NCI-H510A (cell line): ENCODE data around the gene C1orf21.

Source experiments
- DNase-seq: peaks from one replicate; lab custom pipeline; 2025; lab: John Stamatoyannopoulos, UW

C1orf21 gene

DNA sequence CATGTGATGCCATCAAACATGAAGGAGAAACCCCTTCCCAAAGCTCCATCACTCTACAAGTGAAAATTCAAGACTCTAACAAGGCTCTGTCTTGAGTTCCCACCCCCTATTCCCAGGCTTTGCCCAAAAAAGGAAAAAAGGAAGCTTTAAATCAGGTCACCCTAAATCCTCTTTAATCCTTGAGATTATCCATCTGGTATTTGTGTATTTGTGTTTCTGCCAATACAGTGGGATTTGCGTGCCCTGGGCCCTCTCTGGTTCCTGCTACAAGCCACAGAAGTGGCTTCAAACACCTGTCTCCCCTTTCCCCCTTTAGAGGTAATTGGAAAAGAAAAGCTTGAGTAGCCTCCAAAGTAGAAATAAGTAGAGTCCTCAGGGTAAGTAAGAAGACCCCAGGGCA, 247.5 kb downstream of the C1orf21 start:
- DNase-seq = no peak

DNA sequence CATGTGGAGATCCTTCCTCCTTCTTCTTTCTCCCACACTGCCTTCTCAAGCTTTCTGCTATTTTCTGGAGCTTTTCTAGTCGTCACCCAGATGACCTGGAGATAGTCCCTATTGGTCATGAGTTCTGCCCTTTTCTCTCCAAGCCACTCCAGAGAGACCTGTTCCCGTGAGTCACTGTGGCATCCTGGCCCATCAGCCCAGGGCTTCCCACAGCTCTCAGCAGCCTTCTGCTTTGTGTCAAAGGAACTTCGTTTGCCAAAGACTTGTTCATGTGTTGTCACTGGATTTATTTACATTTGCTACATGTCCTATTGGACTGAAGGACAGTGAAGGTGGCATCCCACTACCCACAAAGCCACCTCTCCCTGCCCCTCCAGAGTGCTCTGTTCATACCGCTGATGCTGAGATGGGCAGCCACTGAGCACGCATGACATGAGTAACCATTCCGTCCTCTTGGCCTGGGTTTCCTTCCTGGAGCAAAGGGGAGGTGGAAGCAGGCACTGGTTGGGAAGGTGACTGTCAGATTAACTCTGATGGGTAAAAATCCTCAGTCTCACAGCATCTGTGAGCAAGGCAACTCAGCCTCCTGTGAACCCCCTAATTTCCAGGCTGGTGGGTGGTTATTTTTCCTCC, 248.6 kb downstream of the C1orf21 start:
- no peak for DNase-seq

DNA sequence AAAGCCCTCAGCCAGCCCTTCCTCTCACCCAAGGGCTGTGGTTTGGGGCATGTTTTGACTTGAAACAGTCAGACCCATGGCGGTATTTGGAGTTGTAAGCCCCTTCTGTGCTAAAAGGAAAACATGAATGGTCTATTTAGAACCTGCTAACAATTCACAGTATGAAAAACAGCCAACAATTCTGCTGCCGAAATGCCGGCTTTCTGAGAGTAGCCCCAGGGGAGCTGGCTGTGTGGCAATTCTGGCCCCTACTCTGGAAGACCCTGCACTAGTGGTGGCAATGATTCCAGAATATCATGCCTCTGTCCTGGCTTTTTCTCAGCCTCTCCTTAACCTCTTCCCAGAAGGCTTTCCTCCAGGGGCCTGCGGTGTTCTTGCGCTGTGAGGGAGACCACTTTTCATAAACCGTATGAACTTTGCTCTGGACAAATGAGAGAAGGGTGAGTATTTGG, 249.2 kb downstream of the C1orf21 start:
- DNase-seq = no peak

DNA sequence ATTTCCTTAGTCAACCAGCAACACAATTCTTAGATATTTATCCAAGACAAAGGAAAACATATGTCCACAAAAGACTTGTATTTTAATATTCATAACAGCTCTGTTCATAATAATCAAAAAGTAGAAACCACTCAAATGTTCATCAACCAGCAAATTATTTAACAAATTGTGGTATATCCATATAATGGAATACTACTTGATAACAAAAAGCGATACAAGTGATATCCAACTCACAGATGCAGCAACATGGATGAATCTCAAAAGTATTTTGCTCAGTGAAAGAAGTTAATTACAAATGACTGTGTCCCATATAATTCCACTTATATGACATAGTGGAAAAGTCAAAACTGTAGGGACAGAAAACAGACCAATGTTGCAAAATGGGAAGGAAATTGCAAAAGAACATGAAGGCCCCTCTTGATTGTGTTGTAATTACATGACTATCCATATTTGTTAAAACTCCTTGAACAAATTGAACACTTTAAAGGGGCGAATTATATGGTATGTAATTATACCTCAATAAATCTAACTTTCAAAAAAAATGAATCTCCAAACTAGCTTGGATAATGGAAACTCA, 250.9 kb downstream of the C1orf21 start:
- DNase-seq = no peak

DNA sequence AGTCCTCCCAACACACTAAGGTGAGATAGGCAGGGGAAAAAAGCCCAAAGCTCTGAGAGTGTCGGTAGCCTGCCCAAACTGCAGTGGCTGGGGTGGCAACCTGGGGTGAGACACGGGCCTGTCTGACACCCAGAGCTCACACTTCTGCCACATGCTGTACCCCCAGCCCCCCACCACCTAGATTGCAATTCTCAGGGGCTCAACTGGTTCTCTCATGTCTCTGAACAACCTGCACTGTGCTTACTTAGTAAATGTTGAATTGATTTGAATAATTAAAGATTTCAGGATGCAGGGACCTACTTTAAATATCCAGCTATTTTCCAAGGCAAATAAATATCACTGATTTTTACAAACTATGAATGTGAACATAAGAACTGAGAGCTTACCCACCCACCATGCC, 252.4 kb downstream of the C1orf21 start:
- no peak for DNase-seq

DNA sequence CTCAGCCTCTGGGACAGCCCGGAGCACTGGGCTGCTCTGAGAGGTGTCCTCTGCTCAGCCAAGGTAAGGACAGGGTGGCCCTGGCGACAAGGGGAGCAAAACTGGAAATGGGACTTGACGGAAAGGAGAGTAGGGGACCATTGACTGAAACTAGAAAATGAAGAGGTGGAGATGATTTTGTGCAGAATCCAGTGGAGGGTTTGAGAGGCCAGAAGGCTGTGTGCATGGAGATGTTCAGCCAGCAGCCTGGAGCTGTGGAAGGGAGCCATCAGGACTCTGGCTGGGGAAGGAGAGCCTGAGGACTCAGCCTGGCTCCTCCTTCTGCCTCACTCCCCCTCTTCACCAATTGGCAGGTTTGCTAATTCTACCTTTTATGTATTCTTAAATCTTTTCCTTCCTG, 253.7 kb downstream of the C1orf21 start:
- no peak for DNase-seq

DNA sequence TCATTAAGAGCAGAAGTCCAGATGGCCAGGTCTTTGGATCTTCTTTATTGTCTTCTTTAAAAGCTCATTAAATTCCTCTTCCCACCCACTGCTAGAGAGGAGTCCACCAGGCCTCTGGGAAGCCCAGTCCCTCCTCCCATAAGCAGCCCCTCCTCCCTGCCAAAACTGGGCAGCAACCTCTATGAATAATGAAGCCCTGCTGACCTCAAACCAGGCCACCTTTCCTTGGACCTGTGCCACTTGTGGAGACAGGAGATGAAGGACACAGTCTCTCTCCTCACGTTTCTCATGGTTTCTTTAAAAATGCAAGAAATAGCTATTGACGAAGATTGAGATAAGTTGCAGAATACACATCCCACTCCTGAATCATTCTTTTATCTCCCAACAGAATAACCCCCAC, 255.1 kb downstream of the C1orf21 start:
- no peak for DNase-seq

- DNase-seq = no peak
Observed at GRCh38 chr1:184643661-184644060, 256.8 kb downstream of the C1orf21 start.

DNA sequence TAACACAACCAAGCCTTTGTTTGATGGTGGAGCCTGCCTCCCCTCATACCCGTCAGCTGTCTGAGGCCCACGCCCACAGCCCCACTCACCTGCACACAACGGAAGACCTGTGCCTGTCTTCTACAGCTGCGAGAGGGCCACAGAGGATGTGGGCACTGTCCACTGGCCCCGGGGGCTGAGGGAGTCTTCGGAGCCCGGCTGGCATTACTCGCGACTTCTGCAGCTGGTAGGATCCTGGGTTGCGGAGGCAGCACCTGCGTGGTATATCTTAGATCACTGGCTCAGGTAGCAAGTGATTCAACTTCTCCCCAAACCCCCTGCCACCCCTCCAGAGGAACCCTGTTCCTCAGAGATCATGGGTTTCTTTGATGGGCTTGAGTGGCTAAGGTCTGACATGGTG, 257.9 kb downstream of the C1orf21 start:
- DNase-seq = no peak

DNA sequence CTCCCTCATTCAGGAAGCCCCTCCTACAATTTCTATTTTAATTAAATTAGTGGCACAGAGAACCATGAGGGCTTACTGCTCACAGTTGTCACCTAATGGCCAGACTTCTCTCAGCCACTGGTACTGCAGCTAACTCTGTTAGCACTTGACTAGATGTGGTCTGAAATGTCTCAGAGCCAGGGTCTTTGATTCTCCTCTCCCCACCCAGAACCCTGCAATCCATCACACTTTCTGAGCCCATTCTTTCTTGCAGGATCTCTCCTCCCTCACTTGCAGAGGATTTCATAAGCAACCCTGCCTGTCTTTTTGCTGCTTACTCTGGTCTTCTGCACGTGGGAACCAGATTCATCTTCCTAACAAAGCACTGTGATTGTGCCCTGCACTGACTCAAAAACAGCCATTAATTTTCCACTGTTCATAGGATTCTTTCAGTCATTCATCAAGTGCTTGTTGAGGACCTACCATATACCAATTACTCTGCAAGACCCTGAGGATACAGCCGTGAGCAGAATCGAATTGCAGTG, 259.4 kb downstream of the C1orf21 start:
- DNase-seq = no peak

DNA sequence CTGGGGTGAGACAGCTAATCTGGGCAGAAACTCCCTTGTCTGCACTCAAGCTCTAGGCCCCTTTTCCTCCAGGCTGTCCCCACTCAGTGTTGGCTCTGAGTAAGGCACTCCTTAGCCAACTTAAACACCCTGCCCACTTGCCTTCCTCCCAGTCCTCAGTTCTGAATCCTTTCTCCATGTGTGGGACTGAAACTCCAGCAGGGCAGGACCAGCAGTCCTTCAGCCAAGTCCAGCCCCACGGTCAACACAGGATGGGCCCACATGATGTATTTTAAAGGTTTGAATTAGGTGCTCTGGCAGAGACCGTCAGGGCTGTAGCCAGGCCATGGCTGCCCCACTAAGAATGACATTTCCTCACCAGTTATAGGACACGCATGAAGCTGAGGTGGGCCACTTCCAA, 260.0 kb downstream of the C1orf21 start:
- no peak for DNase-seq

- no peak for DNase-seq
Observed at GRCh38 chr1:184647471-184647870, 260.6 kb downstream of the C1orf21 start.

DNA sequence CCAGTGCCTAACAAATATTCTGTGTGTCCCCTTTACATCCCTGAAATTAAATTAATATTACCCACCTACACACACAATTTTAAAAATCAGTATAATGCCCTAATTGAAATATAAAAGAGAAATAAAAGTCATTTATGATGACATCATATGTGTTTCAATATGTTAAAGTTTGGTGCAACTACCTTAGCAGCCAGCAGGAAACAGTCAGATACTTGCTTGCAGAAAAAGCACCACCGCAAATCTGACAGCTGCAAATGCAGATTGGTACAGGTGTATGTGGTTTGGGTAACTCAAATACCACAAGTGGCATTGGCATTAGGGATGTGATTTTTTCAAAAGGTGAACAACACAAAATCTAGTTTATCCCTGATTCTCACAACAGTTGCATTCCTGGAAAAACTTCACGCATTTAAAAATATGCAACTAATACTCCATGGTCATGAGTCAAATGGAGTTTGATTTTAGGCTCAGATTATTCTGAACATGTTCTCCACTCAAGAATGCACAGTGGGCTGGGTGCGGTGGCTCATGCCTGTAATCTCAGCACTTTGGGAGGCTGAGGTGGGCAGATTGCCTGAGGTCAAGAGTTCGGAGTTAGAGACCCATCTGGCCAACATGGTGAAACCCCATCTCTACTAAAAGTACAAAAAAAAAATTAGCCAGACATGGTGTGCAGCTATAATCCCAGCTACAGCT, 261.5 kb downstream of the C1orf21 start:
- DNase-seq = no peak

- no peak for DNase-seq
Observed at GRCh38 chr1:184648856-184649201, 262.0 kb downstream of the C1orf21 start.

DNA sequence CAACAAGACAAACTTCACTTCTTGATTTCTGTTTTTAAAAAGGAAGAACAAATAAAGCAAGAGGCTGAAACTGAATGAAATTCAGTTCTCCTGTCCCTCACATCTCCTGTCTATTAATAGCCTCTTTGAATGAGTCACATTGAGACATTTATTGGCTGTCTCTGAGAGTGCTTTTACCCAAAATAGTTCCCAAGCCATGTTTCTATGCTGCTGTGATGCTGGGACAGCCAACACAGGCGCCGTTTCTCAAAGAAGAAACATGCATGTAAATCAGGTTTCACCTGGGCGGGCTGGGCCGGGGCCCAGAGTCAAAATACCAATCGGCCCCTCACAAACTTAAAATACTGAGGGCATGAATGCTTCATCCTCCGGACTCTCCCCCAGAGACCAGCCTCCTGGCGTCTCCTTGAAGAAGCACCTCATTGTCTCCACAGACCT, 262.6 kb downstream of the C1orf21 start:
- DNase-seq = no peak

DNA sequence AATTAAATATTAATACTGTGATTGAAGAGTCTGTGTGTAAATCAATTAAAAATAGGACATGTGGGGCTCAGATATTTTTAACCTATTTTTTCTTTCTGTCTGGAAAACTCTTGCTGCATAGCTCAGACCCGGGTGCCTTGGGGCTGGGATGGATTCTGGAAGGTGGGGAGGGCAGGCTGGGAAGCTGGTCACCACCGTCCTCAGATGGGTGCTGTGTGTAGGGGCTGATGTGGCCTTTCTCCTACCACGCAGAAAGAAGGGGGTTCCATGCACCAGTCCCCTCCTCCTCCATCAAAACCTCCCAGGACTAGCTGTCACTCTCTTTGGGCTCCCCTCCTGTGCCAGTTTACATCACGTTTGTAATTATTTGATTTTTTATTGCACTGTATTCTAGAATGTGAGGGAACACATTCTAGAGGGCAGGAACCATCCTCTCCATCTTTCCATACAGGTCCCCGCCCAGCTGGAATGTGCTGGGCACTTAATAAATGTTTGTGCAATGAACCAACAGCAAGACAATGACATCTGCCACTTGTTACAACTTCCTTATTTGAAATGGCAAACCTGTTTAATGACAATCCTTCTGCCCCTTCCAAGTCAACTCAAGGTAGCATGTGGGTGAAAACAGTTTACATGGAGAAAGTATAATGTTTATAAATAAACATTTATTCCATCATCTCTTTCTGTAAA, 263.5 kb downstream of the C1orf21 start:
- no peak for DNase-seq

- no peak for DNase-seq
Observed at GRCh38 chr1:184655185-184655584, 268.4 kb downstream of the C1orf21 start.

GRCh38 chr1:184656221-184656620, 269.4 kb downstream of the C1orf21 start:
- no peak for DNase-seq

GRCh38 chr1:184658055-184658454, 271.2 kb downstream of the C1orf21 start:
- no peak for DNase-seq

DNA sequence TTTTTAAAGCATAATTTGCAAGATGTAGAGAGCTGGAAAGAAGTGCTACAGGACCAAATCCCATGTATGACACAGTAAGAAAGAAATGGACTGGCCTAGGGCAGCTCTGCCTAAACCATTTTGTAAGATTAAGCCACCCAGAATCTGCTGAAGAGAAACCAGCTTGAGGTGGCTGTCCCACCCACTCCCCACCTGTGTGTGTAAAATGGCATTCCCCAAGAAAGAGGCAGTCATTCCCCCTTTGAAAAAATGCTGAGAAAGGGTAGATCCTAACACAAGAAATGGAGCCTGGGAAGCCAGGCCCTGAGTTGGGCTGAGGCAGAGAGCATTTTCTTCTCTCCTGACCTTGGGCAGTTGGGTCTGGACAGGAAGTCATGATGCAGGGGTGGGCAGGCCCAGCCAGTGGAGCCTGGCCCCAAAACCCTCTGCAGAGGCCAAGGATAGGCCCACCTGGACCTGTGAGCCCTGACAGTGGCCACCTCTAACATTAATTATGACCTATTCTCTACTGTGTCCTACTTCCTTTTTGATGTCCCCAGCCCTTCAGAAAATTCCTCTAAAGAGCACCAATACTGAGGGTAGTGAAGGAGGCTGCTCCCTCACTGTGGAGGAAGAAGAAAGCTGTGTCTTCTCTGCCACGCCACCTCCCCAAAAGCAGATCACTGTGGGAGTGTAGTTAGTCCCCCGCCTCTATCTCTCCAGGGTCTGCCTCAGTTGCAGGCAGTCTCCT, 273.8 kb downstream of the C1orf21 start:
- no peak for DNase-seq

- DNase-seq = no peak
Observed at GRCh38 chr1:184661801-184662200, 275.0 kb downstream of the C1orf21 start.

GRCh38 chr1:184664042-184664660, 277.3 kb downstream of the C1orf21 start:
- peak; percentile 55 for DNase-seq
